Mammary epithelial cell (primary cell): ENCODE measurements around the gene MB21D2.

Experiments used
- CTCF ChIP-seq, 2 donors: IDR thresholded peaks in 1 of 2; conservative IDR thresholded peaks in 1 of 2; 2 replicates each; pipeline ENCODE4 v1.5.1; 2011 to 2012; ENCODE audit warnings: inconsistent platforms in 2 of 2, low read length in 2 of 2, mild to moderate bottlenecking in 2 of 2, control low read depth in 1 of 2, low read depth in 1 of 2; ENCODE audit not compliant: insufficient read depth in 1 of 2; ENCODE audit errors: extremely low read depth in 1 of 2
- EZH2 ChIP-seq: IDR thresholded peaks from 2 replicates; pipeline ENCODE4 v1.6.1; 2012; ENCODE audit warnings: low read length, inconsistent platforms, borderline replicate concordance

GRCh38 chr3:192957441-192958021, 39.9 kb upstream of the MB21D2 start:
- TF ChIP-seq EZH2, result no peak
- no peak for TF ChIP-seq CTCF (conservative IDR thresholded peaks at IDR 0.05 in 1 of 2, IDR thresholded peaks at IDR 0.05 in 1 of 2; ENCODE audit: extremely low read depth in 1 of 2, insufficient read depth in 1 of 2, low read depth in 1 of 2, low read length in 2 of 2)
